Measurements from ENCODE around the gene GPR25.

GPR25 gene

DNA sequence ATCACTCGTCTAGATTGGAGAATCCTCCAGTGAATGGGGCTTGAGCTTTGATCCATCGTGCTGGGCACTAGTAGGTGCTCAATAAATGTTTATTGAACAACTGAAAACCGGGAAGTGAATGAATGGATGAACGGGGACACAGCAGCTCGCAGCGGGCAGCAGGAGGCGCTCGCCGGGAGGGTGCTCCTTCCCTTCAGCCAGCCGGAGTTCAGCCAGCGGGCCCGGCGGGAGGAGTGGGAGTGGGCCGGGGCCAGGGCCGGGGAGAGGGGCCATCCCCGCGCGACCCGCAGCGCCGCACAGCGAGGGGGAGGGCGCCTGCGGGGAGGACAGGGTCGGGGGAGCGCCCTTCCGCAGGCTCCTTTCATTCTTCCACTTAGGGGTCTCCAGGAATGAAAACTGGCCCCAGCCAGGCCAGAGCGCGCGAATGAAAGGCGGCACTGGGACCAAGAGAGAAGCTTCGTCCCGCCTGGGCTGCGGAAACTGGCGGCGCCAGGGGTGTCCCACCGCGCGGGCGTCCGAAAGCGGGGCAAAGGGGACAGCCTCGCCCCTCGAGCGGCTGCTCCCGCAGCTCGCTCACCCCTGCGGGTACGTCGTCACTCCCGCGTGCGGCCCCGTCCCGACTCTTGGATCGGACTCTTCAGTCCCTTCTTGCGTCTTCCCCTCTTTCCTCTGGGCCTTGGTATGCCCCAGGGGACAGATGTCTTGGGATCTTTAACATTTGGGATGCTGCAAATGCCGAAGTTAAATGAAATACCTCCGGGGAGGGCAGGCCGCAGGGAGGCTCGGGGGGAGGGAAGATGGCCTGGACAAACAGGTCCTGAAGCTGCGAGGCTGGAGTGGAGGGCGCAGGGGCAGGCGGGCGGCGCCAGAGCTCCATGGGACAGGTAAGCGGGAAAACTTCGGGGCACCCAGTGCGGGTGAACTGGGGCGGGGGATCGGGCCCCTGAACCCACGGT, 18.3 kb downstream of the GPR25 start:
- Histone ChIP-seq H3K36me3 (replicated peaks; ENCODE audit: insufficient read depth, low read length) (no peaks in the 10 kb centered on the region), H4K20me1 (ENCODE audit: insufficient read depth, low read length) (no peaks in the 10 kb centered on the region), H3K27me3 (replicated peaks; ENCODE audit: insufficient read depth, low read length) (no peaks in the 10 kb centered on the region), H3K9me2 (replicated peaks; ENCODE audit: insufficient read depth, low read length) (no peaks in the 10 kb centered on the region), H3K4me2 (ENCODE audit: low read depth, low read length) (peak overlapping the region; percentile 83), H3K4me1 (ENCODE audit: low read length) (peaks cover 62% of the 10 kb centered on the region), H3F3A (ENCODE audit: insufficient read depth, low read length) (peaks cover 49% of the 10 kb centered on the region), H3K4me3 (ENCODE audit: low read length) (peak overlapping the region; percentile 79), H3K79me2 (ENCODE audit: low read length) (peaks cover 62% of the 10 kb centered on the region), H2AFZ (ENCODE audit: low read length) (peak overlapping the region; percentile 69), H3K9me3 (replicated peaks; ENCODE audit: insufficient read depth, low read length) (no peaks in the 10 kb centered on the region), H3K27ac (ENCODE audit: low read length) (peak overlapping the region; percentile 84), H3K9ac (ENCODE audit: low read length) (peak overlapping the region; percentile 97)
- TF ChIP-seq EZH2phosphoT487 (IDR thresholded peaks at IDR 0.05; ENCODE audit: low read length) = no peak
- no peak for TF ChIP-seq EZH2 (optimal IDR thresholded peaks at IDR 0.05; ENCODE audit: low read depth, low read length)
- TF ChIP-seq, protein P1, sequence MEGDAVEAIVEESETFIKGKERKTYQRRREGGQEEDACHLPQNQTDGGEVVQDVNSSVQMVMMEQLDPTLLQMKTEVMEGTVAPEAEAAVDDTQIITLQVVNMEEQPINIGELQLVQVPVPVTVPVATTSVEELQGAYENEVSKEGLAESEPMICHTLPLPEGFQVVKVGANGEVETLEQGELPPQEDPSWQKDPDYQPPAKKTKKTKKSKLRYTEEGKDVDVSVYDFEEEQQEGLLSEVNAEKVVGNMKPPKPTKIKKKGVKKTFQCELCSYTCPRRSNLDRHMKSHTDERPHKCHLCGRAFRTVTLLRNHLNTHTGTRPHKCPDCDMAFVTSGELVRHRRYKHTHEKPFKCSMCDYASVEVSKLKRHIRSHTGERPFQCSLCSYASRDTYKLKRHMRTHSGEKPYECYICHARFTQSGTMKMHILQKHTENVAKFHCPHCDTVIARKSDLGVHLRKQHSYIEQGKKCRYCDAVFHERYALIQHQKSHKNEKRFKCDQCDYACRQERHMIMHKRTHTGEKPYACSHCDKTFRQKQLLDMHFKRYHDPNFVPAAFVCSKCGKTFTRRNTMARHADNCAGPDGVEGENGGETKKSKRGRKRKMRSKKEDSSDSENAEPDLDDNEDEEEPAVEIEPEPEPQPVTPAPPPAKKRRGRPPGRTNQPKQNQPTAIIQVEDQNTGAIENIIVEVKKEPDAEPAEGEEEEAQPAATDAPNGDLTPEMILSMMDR (IDR thresholded peaks at IDR 0.05; ENCODE audit: low read length) = peak; percentile 93
- peak; percentile 82 for DNase-seq

GRCh38 chr1:200891774-200892157, 19.0 kb downstream of the GPR25 start:
- no peaks in the 10 kb centered on the region for H3K27me3 ChIP-seq (replicated peaks; ENCODE audit: insufficient read depth, low read length)
- no peaks in the 10 kb centered on the region for H3K9me3 ChIP-seq (replicated peaks; ENCODE audit: insufficient read depth, low read length)
- peak overlapping the region; percentile 84 for H3K27ac ChIP-seq (ENCODE audit: low read length)
- peaks cover 69% of the 10 kb centered on the region for H3K79me2 ChIP-seq (ENCODE audit: low read length)
- peak overlapping the region; percentile 69 for H2AFZ ChIP-seq (ENCODE audit: low read length)
- H3K4me2 ChIP-seq (ENCODE audit: low read depth, low read length) = peak overlapping the region; percentile 83
- H3K9ac ChIP-seq (ENCODE audit: low read length) = peak overlapping the region; percentile 97
- H3F3A ChIP-seq (ENCODE audit: insufficient read depth, low read length) = peaks cover 49% of the 10 kb centered on the region
- H3K9me2 ChIP-seq (replicated peaks; ENCODE audit: insufficient read depth, low read length) = no peaks in the 10 kb centered on the region
- TF ChIP-seq EZH2phosphoT487 (IDR thresholded peaks at IDR 0.05; ENCODE audit: low read length) = no peak
- TF ChIP-seq EZH2 (optimal IDR thresholded peaks at IDR 0.05; ENCODE audit: low read depth, low read length) = no peak
- TF ChIP-seq, protein P1 (IDR thresholded peaks at IDR 0.05; ENCODE audit: low read length) = no peak
- H3K36me3 ChIP-seq (replicated peaks; ENCODE audit: insufficient read depth, low read length) = no peaks in the 10 kb centered on the region
- H4K20me1 ChIP-seq (ENCODE audit: insufficient read depth, low read length) = no peaks in the 10 kb centered on the region
- DNase-seq = peak; percentile 41
- peak overlapping the region; percentile 79 for H3K4me3 ChIP-seq (ENCODE audit: low read length)
- H3K4me1 ChIP-seq (ENCODE audit: low read length) = peaks cover 59% of the 10 kb centered on the region

GRCh38 chr1:200892546-200892945, 19.8 kb downstream of the GPR25 start:
- Histone ChIP-seq H3K79me2 (ENCODE audit: low read length) (peaks cover 77% of the 10 kb centered on the region), H3K9me2 (replicated peaks; ENCODE audit: insufficient read depth, low read length) (no peaks in the 10 kb centered on the region), H3K4me3 (ENCODE audit: low read length) (peak overlapping the region; percentile 79)

More at GRCh38 chr1:200892546-200892945, 19.8 kb downstream of the GPR25 start:
- Histone ChIP-seq H3F3A (ENCODE audit: insufficient read depth, low read length) (peaks cover 48% of the 10 kb centered on the region), H3K27me3 (replicated peaks; ENCODE audit: insufficient read depth, low read length) (no peaks in the 10 kb centered on the region), H3K9me3 (replicated peaks; ENCODE audit: insufficient read depth, low read length) (no peaks in the 10 kb centered on the region), H3K4me2 (ENCODE audit: low read depth, low read length) (peak overlapping the region; percentile 83), H3K9ac (ENCODE audit: low read length) (peak overlapping the region; percentile 97), H3K36me3 (replicated peaks; ENCODE audit: insufficient read depth, low read length) (no peaks in the 10 kb centered on the region), H3K27ac (ENCODE audit: low read length) (peak overlapping the region; percentile 84), H2AFZ (ENCODE audit: low read length) (0 out of 2 replicates have a peak overlapping the region, but pooled peaks have one; percentile 69), H3K4me1 (ENCODE audit: low read length) (peaks cover 51% of the 10 kb centered on the region), H4K20me1 (ENCODE audit: insufficient read depth, low read length) (no peaks in the 10 kb centered on the region)
- peak; percentile 21 for DNase-seq
- TF ChIP-seq, protein P1 (IDR thresholded peaks at IDR 0.05; ENCODE audit: low read length) = no peak
- TF ChIP-seq EZH2 (optimal IDR thresholded peaks at IDR 0.05; ENCODE audit: low read depth, low read length) = no peak
- no peak for TF ChIP-seq EZH2phosphoT487 (IDR thresholded peaks at IDR 0.05; ENCODE audit: low read length)
